ENCODE results near the gene ANKHD1.

Gene ANKHD1

GRCh38 chr5:140372971-140373487 lies 28.6 kb upstream of the ANKHD1 start:
- H3K4me3 ChIP-seq (ENCODE audit: low read depth, low read length): no peak overlapping the region

GRCh38 chr5:140381351-140381750 lies 20.3 kb upstream of the ANKHD1 start:
- no peak overlapping the region for H3K4me3 ChIP-seq (ENCODE audit: low read depth, low read length)

GRCh38 chr5:140381972-140382371 lies 19.7 kb upstream of the ANKHD1 start:
- H3K4me3 ChIP-seq (ENCODE audit: low read depth, low read length): no peak overlapping the region

- H3K4me3 ChIP-seq (ENCODE audit: low read depth, low read length): no peak overlapping the region
Measured at GRCh38 chr5:140382866-140383265, 18.8 kb upstream of the ANKHD1 start.

DNA sequence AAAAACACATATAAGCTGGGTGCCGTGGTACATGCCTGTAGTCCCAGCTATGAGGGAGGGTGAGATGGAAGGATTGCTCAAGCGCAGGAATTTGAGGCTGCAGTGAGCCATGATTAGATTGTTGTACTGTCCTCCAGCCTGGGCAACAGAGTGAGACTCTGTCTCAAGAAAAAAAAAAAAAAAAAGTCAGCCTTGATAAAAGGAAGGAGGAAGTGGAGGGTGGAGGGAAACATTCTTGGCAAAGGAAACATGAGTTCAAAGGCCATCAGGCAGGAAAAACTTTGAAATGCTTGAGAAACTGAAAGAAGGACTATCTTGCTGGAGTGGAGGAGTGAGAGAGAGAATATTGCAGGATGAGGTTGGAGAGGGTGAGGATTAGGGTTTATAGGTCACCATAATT lies 18.3 kb upstream of the ANKHD1 start:
- H3K4me3 ChIP-seq (ENCODE audit: low read depth, low read length): no peak overlapping the region

GRCh38 chr5:140388052-140388451 lies 13.6 kb upstream of the ANKHD1 start:
- no peak overlapping the region for H3K4me3 ChIP-seq (ENCODE audit: low read depth, low read length)

DNA sequence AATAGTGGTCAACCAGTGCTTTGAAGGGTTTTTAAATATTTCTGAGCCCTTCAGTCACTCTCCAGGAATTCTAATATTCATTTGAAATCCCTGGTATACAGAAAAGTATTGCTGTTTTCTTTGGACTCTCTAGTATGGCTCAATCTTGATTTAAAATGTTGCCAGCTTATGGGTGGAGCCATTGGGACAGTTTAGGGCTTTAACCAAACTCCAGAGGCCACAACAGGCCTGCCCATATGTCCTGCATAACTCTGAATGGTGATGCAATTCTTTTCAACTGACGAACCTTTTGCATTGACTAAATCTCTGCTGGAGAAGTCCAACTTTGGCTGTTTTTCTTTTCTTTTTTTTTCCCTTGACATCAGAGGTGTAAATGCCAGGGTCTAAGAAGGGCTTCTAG lies 10.3 kb upstream of the ANKHD1 start:
- H3K4me3 ChIP-seq (ENCODE audit: low read depth, low read length): no peak overlapping the region

GRCh38 chr5:140391732-140392131 lies 9.9 kb upstream of the ANKHD1 start:
- H3K4me3 ChIP-seq (ENCODE audit: low read depth, low read length): no peak overlapping the region

- no peak overlapping the region for H3K4me3 ChIP-seq (ENCODE audit: low read depth, low read length)
Measured at GRCh38 chr5:140393738-140394137, 7.9 kb upstream of the ANKHD1 start.

GRCh38 chr5:140398379-140398811 lies 3.2 kb upstream of the ANKHD1 start:
- H3K4me3 ChIP-seq (ENCODE audit: low read depth, low read length): no peak overlapping the region

GRCh38 chr5:140399979-140400729 lies 1.5 kb upstream of the ANKHD1 start:
- peak overlapping the region; percentile 89 for H3K4me3 ChIP-seq (ENCODE audit: low read depth, low read length)

DNA sequence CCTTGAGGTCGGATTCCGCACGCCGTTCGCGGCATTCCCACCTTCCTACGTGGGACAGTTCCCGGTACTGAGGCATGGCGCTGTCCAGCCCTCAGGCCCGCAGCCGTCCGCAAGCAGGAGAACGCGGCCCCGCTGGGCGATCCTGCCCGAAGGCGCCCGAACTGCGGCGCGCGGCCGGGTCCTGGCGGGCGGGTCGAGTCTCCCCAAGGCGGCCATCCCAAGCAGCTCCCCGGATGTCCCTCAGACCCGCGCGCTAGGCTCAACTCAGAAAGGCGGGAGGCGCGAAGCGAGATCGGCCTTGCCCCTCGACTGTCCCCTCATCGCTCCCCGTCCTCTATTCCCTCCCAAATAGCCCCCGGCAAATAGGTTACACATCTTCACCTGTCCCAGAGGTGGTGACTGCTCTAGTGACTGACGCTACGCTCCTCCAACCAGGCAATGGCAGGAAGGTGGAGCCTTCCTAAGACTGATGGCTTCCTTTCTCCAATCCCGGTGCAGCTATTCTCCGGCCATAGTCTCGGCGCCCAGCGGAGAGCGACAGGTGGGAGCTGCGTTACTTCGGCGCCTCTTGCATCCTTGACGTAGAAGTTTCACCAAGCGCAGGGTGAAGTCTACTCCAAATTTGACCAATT lies 787 bp upstream of the ANKHD1 start:
- peak overlapping the region; percentile 89 for H3K4me3 ChIP-seq (ENCODE audit: low read depth, low read length)

DNA sequence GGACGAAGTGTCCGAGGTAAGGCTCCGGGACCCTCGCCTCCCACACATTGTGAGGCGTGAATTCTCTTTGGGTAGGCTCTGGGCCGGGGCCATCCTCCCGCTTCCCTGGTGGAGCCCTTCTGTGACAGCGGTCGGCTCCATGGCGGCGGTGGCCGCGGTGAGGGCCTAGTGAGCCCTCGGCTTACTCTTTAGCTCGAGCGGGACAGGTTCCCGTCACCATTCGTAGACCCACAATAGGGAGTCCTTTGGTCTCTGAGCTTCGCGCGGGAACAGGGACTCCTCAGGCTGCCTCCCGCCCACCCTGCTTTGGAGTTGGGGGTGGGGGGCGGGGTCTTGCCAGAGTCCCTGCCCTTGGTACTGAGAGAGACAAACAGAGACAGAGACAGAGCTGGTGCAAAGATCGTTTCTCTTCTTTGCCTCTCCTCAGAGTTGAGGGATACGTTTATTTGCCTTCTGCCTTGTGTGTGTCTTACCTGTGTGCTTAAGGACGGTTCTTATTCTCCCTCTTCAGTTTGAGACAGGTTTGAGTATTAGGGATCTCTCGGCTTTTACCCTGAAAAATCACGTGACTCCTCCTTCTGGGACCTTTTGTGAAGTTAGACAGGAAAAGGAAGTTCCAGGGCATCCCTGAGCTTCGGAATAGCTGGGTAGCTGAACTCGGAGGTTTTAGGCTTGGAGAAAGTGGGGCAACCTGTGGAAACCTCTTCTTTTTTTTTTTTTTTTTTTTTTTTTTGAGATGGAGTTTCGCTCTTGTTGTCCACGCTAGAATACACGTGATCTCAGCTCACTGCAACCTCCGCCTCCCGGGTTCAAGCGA lies 833 bp downstream of the ANKHD1 start:
- peak overlapping the region; percentile 89 for H3K4me3 ChIP-seq (ENCODE audit: low read depth, low read length)

GRCh38 chr5:140403613-140404012 lies 2.0 kb downstream of the ANKHD1 start:
- H3K4me3 ChIP-seq (ENCODE audit: low read depth, low read length): no peak overlapping the region

DNA sequence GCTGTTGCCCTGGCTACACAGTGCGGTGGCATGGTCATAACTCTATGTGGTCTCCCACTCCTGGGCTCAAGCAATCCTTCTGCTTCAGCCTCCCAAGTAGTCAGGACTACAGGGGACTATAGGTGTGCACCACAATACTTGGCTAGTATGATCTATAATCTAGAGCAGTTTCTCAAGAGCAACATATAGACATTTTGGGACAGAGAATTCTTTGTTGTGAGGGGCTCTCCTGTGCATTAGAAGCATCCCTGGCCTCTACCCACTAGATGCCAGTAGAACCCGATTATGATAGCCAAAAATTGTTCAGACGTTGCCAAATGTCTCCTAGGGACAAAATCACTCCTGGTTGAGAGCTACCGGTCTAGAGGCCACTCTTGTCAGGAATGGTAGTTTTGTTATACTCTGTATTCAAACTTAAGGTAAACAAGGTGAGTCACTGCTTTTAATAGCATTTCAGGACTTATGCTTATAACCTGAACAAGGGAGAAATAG lies 7.2 kb downstream of the ANKHD1 start:
- no peak overlapping the region for H3K4me3 ChIP-seq (ENCODE audit: low read depth, low read length)

DNA sequence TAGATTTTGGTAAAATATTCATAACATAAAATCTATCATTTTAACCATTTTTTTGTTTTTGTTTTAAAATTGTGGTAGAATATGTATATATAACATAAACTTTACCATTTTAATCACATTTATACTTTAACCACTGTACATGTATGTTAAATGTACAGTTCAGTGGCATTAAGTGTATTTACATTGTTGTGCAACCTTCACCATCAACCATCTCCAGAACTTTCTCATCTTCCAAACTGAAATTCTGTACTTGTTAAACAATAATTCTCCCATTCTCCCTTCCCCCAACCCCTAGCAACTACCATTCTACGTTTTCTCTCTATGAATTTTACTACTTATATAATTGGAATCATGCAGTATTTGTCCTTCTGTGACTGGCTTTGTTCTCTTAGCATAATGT lies 11.6 kb downstream of the ANKHD1 start:
- H3K4me3 ChIP-seq (ENCODE audit: low read depth, low read length): no peak overlapping the region

DNA sequence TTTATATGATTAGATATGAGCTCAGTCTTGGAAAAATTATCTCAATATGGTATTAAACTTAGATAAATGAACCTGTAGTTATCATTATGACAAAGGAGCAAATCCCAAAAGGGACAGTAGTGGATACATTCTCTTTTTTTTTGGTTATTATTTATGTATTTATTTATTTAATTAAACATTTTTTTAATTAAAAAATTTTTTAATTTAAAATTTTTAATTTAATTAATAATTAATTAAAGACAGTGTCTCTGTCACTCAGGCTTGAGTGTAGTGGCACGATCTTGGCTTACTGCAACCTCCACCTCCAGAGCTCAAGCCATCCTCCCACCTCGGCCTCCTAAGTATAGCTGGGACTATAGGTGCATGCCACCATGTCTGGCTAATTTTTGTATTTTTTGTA lies 15.6 kb downstream of the ANKHD1 start:
- no peak overlapping the region for H3K4me3 ChIP-seq (ENCODE audit: low read depth, low read length)

DNA sequence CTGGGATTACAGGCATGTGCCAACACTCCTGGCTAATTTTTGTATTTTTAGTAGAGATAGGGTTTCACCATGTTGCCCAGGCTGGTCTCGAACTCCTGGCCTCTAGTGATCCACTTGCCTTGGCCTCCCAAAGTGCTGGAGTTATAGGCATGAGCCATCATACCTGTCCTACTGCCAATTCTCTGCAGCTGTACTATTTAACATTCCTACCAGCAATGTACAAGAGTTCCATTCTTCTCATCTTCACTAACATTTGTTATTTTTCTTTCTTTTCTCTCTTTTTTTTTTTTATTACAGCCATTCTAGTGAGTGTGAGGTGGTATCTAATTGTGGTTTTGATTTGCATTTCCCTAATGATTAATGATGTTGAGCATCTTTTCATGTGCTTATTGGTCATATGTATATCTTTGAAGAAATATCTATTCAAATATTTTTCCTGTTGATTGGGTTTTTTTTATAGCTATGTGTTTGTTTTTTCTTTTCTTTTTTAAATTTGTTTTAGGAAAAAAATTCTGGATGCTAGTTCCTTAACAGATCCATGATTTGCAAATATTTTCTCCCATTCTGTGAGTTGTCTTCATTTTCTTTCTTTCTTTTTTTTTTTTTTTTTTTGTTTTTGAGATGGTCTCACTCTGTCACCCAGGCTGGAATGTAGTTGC lies 17.4 kb downstream of the ANKHD1 start:
- no peak overlapping the region for H3K4me3 ChIP-seq (ENCODE audit: low read depth, low read length)

DNA sequence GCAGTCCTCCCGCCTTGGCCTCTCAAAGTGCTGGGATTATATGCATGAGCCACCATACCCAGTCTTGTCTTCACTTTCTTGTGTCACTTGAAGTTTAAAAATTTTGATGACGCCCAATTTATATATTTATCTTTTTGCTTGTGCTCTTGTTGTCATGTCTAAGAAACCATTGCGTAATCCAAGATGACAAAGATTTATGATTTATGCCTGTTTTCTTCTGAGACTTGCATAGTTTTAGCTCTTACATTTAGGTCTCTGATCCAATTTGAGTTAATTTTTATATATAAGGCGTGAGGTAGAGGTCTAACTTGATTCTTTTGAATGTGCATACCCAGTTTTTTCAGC lies 18.6 kb downstream of the ANKHD1 start:
- H3K4me3 ChIP-seq (ENCODE audit: low read depth, low read length): no peak overlapping the region

DNA sequence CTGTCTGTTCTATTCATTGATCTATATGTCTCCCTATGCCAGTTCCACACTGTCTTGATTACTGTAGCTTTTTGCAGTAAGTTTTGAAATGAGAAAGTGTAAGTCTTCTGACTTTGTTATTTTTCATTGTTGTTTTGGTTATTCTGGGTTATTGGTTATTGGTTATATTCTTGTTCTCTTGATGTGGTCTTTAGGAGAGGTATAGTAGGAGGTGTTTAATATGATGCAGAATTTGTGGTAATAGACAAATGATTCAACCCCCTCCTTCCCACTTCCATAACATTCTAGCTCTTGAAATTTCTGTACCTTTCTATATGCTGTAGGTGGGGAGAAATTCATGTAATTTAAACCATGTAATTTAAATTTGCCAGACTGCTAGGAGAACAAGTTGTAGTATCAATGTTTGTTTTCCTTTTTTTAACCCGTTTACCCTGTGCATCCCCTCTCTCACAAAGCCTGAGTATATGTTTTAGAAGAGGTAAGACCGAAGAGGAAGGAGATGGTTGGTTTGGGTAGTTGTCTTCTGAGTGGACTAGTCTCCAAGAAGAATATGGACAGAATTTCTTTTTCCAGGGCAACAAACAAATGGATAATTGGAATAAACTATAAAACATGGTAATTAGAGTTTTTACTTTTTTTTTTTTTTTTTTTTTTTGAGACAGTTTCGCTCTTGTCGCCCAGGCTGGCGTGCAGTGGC lies 19.2 kb downstream of the ANKHD1 start:
- H3K4me3 ChIP-seq (ENCODE audit: low read depth, low read length): no peak overlapping the region

Measured in iPS-11a (cell line).